Measurements from ENCODE around the gene SNX18.
"Not testable (repeated sequence)": the region's sequence is repeated elsewhere in the genome, so short reads cannot be mapped to it uniquely, and the experiment has no call there.

SNX18 gene, protein sequence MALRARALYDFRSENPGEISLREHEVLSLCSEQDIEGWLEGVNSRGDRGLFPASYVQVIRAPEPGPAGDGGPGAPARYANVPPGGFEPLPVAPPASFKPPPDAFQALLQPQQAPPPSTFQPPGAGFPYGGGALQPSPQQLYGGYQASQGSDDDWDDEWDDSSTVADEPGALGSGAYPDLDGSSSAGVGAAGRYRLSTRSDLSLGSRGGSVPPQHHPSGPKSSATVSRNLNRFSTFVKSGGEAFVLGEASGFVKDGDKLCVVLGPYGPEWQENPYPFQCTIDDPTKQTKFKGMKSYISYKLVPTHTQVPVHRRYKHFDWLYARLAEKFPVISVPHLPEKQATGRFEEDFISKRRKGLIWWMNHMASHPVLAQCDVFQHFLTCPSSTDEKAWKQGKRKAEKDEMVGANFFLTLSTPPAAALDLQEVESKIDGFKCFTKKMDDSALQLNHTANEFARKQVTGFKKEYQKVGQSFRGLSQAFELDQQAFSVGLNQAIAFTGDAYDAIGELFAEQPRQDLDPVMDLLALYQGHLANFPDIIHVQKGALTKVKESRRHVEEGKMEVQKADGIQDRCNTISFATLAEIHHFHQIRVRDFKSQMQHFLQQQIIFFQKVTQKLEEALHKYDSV

DNA sequence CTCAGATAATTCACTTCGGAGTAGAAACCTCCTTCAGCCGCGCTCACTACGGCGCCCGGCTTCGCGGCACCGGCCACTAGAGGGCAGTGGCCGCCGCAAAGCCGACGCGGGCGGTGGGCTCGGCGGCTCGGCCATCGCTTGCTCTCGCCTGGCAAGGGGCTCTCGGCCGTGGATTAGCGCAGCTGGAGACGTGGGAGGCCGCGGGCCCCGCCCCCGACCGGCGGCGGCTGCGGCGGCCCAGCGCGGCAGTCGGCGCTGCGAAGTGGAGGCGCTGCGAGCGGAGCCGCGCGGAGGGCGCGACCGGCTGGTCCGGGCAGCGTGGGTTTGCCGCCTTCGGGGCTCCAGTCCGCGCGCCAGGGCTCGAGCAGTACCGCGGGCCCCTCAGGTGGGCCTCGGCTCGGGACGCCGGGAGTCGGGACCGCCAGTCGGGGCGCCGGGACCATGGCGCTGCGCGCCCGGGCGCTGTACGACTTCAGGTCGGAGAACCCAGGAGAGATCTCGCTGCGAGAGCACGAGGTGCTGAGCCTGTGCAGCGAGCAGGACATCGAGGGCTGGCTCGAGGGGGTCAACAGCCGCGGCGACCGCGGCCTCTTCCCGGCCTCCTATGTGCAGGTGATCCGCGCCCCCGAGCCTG is at the start of gene SNX18:
SNX18 (plus strand) TSS at position 248 of the 634 bp plus-strand sequence; CDS start at position 442, 194 bp downstream.
- DNase-seq = peak; percentile 85

DNA sequence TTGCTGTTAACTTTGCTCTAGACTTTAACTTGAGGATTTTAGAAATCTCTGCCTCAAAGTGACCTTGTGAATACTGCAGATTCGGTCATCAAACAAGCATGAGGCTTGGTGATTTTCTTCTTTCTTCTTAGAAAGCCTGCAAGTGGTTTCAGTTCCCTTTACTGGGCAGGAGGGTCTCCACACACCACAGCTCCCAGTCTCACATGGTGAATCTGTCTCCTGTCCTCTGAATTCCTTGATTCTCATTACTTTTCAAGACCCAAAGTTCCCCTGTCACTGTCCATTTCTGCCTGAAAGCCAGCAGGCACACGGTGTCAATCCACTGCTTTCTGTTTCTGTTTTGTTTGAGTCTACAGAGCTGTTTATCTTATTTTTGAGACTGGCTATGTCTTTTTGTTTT is 47.9 kb upstream of the SNX18 start:
- DNase-seq = no peak

DNA sequence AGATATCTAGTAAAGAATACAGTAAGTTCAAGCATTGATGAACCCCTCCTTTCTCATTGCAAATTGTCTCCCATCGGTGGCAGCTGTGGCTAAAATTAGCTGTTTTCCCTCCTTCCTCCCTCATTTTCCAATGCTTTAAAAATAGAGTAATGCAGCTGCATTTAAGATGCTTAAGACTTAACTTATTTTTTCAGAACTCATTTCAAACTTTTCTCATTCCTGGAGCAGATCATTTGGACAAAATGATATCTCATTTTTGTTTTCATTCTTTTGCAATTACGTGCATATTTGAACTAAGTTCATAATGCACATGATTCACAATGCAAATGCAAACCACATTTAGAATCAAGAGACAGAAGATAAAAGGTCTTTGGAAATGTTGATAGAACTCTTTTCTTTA is 47.4 kb upstream of the SNX18 start:
- no peak for DNase-seq

DNA sequence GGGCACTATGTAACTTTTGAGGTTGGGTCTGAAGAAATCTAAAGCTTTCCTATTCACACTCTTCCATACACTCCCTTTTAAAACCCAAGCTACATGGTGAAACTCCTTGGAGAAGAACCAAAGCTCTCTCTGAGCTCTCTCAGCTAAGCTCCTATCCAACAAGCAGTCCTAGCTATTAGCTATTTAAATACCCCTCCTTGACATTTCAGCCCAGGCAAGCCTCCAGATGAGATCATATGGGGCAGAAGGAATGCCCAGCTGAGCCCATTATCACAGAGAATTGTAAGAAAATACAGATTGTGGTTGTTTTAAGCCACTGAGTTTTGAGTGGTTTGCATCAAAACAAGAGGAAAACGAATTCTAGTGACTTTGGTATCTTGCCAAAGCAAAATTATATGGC is 46.9 kb upstream of the SNX18 start:
- peak; percentile 36 for DNase-seq

DNA sequence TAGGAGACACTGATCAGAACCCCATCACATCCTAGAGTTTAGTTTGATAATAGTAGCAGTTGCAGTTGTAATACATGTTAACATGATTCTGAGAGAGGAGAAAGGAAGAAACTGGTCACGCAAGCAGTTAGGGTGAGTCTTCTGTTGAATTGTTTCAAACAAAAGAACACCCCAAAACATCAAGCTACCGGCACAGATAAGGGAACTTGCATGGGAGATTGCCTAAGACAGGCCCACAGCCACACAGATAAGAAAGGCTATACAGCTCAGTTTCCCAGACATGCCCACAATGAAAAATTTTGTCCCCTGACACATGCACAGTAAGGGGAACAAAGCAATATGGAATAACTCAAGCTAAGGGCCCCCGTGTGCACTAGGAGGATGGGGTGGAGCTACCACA is 46.2 kb upstream of the SNX18 start:
- no peak for DNase-seq

DNA sequence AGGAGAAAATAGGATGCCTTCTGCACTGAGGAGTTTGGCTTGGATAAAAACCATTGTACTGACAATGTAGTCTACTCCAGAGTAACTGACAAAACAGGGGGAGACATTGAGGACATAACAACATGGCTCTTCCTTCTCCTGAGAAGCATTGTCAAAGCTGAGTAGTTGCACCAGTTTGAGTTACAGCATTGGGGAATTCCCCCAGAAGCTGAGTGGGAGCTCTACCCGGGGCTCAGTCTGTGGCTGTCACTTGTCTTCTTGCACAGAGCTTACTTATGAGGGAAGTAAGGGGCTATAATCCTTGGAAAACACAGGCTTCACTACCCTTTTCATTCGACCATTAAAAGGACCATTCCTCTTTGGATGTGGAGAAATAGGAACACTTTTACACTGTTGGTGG is 40.9 kb upstream of the SNX18 start:
- DNase-seq = no peak

DNA sequence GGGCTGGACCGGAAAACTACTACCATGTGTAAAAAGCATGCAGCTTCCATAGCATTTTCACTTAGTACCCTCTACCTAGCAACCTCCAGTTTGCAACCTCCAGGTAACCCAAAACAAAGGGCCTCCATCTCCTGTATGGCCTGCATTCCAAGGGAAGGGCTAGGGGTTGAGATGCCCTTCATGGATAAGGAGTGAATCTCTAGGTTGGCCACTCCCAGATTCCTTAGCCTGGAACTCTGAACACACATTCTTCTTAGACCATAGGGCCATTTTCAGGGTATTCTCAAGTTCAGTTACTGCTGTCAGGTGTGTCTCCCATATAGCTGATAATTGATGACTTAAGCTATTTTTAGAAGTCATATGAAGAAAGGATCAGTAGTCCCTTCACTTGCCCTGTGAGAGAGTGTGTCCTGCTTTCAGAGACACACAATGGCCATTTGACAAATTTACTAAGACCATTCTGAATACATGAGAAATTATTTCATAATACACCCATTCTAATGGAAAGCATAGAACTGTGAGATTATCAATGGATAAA is 39.5 kb upstream of the SNX18 start:
- DNase-seq = no peak

DNA sequence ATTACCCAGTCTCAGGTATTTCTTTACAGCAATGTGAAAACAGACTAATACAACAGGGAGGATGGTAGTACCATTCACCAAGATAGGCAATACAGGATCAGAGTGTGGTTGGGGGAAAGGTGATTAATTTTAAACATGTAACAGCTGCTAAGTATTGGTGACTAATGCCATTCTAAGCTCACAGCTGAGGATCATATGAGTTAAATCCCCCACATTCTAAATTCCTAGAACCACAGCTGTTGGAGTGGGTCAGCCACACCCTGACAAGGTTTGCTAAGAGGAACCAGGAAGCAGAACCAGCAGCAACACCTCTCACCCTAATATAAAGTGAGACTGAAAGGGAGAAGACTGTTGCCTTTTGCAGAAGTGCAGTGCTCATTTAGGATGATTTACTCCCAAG is 37.3 kb upstream of the SNX18 start:
- no peak for DNase-seq

DNA sequence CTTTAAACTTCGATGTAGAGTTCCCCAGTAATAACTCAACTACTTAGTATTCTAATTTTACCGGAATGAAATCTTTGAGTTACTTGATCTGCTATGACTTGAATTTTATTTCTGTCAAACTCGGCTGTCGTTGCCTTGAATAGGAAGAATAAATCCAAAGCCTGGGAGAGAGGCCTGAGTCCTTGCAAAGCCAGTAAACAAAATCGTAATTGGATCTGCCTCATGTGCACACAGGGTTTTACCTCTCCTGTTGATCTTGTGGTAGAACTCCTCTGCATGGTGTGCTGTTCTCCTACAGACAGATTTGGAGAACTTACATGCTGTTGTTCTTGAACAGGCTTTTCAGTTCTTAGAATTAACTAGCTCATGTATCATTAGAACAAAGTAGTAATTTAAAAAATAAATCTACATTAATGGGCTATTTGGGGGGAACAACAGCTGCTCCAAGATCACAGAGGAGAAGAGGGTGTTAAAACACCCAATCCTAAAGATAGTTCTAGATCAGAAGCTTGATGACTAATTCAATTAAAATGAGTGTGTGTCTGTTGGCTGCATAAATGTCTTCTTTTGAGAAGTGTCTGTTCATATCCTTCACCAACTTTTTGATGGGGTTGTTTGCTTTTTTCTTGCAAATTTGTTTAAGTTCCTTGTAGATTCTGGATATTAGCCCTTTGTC is 33.2 kb upstream of the SNX18 start:
- DNase-seq = no peak

DNA sequence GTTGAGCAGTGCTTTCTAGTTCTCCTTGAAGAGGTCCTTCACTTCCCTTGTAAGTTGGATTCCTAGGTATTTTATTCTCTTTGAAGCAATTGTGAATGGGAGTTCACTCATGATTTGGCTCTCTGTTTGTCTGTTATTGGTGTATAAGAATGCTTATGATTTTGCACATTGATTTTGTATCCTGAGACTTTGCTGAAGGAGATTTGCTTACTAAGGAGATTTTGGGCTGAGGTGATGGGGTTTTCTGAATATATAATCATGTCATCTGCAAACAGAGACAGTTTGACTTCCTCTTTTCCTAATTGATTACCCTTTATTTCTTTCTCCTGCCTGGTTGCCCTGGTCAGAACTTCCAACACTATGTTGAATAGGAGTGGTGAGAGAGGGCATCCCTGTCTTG is 31.9 kb upstream of the SNX18 start:
- not testable (repeated sequence) for DNase-seq

DNA sequence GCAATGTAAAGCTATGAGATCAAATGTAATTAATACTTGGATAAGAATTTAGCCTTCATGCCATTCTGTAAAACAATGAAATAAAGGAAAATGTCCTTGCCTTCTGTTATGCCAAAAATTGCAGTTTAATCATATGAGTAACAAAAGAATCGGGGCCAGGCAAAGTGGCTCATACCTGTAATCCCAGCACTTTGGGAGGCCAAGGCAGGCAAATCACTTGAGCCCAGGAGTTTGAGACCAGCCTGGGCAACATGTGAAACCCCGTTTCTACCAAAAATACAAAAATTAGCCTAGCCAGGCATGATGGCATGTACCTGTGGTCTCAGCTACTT is 27.9 kb upstream of the SNX18 start:
- not testable (repeated sequence) for DNase-seq

DNA sequence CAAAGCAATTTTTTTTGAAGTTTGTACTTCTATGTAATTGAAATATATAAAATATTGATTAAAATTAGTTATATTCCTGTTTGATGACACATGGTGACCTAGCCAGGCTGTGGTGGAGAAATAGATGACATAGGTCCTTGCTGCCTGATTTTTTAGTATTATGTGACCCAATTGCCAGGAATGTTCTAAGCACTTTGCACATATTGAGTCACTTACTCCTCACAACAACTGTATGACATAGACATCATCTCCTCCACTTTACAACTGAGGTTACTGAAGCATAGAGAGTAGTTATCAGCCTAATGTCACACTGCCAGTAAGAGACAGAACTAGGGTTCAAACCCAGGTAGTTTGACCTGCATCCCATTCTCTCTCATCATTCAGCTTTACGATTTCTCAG is 26.2 kb upstream of the SNX18 start:
- no peak for DNase-seq

DNA sequence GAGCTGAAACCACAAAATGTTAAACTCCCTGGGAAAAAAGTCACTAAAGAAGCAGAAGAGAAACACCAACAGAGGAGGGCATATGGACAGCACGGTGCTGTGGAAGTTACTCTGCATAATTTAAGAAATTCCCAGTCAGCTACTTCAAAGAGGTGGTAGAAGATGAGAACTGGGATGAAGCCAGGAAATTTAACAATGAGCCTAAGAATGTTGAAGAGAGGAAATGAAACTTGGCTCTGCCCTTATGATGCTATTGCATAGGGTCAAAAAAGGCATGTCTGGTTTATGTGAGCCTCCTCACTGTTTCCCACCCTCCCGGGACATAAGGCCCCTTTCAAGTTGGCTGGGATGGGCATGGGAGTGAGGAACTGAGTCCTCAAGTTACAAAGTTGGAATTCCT is 25.4 kb upstream of the SNX18 start:
- no peak for DNase-seq

DNA sequence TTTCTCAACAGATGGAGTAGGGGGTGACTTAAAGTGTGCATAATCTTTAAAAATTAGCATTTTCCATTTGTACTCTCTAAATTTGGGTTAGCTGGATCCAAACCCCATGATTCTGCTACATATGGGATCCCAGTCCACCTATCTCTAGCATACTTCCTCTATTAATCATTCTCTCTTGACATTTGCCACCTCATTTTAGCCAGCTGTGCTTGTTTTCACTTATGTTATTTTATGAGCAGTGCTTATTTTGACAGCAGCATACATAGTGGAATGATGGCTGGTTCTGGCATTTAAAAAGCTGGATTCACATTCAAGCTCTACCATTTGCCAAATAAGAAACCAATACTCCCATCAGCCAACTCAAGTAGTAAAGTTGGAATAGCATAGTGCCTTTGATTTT is 22.5 kb upstream of the SNX18 start:
- no peak for DNase-seq

DNA sequence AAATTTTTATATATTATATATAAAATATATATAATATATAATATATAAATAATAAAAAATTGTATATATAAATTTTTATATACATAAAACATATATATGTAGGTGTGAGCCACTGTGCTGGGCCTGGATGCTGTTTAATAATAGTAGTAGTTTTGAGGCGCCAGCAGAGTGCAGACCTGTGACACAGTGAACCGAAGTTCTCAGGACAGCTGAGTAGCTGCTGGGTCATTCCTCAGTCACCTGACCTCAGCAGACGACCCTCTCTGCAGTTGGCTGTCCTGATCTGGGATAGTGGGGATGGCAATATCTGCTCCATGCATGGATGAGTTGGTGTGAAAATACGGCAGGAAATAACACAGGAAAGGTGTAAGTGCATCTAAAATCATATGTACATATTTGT is 3.3 kb upstream of the SNX18 start:
- no peak for DNase-seq

DNA sequence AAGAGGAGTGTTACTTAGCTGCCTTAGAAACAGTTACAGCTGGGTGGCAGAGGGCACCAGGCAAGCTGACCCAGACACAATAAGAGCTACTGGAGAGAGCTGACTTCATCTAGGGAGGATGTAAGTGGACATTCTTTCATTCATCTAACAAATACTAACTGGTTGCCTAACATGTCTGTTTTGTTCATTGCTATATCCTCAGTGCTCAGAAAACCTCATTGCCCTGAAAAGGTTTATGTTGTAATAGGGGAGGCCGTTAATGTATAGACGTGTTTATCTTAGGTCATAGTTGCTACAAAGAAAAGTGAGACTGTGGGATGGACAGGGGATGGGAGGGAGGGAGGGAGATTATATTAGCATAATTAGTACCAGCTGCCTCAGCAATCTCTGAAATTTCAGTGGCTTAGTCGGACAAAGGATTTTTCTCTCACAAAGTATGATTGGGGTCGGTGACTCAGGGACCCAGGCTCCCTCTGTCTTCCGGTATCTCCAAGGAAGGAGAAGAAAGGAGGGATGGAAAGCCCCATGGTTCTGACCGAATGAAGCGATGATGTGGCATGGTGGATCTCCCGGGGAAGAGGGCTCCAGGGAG is 2.6 kb upstream of the SNX18 start:
- DNase-seq = no peak

DNA sequence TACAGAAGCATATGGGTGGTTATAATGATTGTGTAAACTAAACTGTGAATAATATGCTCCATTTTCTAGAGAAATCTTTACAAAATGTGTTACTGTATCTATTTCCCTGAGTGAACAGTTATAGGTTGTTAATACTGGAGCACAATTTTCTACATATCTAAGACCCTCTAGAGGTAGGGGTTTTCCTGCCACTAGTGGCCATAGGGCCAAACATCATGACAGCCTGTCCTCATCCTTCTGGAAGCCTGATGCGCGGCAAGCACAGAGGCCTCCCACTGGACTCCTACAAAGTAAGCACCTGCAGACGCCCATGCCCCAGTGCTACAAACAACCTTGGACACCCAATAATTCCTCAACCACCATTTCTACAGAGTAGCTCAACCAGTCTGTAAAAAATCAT is 1.9 kb upstream of the SNX18 start:
- DNase-seq = no peak

DNA sequence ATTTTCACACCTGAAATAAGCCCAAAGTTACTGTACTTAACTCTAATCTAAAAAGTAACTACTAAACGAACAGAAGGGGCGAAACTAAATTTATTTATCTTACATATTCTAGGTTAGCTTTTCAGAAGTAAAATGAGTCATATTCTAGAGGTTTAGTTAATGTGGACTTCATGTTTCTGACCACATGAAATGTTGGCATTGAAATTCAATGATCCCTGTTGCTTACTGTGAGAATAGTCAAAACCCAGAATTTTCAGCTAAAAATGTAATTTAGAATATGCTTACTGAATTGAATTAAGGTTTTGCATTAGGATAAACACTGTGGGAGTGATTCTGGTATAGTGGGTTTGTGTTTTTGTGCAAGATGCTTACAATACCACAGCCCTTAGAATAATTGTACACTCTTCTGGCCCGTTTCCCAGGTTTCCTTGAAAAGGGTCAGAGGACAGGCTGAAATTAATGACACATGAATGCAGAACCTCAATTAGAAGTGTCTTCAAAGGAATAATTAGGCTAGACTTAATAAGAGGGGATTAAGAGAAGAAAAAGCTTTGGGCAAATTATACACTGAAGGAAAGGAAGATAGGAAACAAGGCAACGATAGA is 1.4 kb upstream of the SNX18 start:
- DNase-seq = no peak

DNA sequence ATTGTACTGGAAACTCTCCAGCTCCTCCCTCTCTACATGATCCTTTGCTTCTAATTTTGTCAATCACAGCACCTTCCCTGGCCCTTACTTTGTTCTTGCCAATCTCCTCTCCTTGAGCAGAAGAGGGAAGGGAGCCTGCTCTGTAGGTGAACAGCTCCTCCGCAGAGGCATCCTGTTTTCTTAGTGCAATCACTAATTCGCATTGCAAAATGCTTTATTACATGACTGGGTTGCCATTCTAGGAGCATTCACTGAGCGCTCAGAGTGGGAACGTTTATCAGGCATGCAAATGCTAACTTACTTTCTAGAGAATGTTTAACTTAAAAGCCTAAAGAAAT is 416 bp upstream of the SNX18 start:
- DNase-seq = no peak

DNA sequence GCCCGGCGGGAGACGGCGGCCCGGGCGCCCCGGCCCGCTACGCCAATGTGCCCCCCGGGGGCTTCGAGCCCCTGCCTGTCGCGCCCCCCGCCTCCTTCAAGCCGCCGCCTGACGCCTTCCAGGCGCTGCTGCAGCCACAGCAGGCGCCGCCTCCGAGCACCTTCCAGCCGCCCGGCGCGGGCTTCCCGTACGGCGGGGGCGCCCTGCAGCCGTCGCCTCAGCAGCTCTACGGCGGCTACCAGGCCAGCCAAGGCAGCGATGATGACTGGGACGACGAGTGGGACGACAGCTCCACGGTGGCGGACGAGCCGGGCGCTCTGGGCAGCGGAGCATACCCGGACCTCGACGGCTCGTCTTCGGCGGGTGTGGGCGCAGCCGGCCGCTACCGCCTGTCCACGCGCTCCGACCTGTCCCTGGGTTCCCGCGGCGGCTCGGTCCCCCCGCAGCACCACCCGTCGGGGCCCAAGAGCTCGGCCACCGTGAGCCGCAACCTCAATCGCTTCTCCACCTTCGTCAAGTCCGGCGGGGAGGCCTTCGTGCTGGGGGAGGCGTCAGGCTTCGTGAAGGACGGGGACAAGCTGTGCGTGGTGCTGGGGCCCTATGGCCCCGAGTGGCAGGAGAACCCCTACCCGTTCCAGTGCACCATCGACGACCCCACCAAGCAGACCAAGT is 723 bp downstream of the SNX18 start:
- DNase-seq = no peak

DNA sequence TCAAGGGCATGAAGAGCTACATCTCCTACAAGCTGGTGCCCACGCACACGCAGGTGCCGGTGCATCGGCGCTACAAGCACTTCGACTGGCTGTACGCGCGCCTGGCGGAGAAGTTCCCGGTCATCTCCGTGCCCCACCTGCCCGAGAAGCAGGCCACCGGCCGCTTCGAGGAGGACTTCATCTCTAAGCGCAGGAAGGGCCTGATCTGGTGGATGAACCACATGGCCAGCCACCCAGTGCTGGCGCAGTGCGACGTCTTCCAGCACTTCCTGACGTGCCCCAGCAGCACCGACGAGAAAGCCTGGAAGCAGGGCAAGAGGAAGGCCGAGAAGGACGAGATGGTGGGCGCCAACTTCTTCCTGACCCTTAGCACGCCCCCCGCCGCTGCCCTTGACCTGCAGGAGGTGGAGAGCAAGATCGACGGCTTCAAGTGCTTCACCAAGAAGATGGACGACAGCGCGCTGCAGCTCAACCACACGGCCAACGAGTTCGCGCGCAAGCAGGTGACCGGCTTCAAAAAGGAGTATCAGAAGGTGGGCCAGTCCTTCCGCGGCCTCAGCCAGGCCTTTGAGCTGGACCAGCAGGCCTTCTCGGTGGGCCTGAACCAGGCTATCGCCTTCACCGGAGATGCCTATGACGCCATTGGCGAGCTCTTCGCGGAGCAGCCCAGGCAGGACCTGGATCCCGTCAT is 1.4 kb downstream of the SNX18 start:
- DNase-seq = no peak

DNA sequence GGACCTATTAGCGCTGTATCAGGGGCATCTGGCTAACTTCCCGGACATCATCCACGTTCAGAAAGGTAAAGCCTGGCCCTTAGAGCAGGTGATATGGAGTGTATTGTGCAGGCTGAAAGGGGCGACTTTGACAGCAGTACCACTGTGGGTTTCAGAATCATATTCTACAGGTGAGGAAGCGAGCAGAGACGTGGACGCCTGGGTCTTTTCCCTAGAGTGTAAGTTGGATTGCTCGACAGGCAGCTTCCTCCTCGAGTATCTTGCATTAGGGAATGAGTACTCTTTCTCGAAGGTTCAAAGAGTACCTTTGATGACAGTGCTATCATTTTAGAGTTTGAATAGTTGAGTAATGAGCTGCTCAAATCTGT is 1.9 kb downstream of the SNX18 start:
- no peak for DNase-seq

Measured in NCI-H226 (cell line).